WTC11 (cell line): ENCODE data around the gene SCEL. TPM values are rescaled to one million over a fixed set of nuclear protein-coding genes. Genes with fewer than 3 reads are reported as not detected.

ENCODE experiments used
- ATAC-seq: fragments of 200-7000 bp; cut with Tn5 transposase; 2 replicates; pipeline ENCODE4 v1.10.0; 2021; ENCODE audit warnings: mild to moderate bottlenecking, moderate library complexity
- CTCF ChIA-PET: fragments of 300-600 bp; sonication (Branson Sonifier 250); formaldehyde crosslinking; loops from one replicate; lab custom pipeline; 2021; ENCODE audit warnings: antibody characterized with exemption; lab: Charles Lee
- POLR2A ChIA-PET: fragments of 350-600 bp; sonication (Branson Sonifier 250); formaldehyde crosslinking; loops from one replicate; lab custom pipeline; 2021; ENCODE audit warnings: antibody characterized with exemption; lab: Charles Lee
- DNase-seq: peaks from one replicate; pipeline ENCODE4 v3.0.0; 2021; ENCODE audit warnings: low spot score
- H3K27ac Mint-ChIP-seq: 2 replicates; pipeline ENCODE4 v1.8.0; 2021; ENCODE audit warnings: mixed read lengths
- H3K27me3 Mint-ChIP-seq: 2 replicates; pipeline ENCODE4 v1.8.0; 2021; ENCODE audit warnings: low read depth, mild to moderate bottlenecking, moderate library complexity, mixed read lengths
- H3K36me3 Mint-ChIP-seq: 2 replicates; pipeline ENCODE4 v1.8.0; 2021; ENCODE audit warnings: mixed read lengths
- H3K4me1 Mint-ChIP-seq: 2 replicates; pipeline ENCODE4 v1.8.0; 2022; ENCODE audit warnings: mixed read lengths
- H3K4me3 Mint-ChIP-seq: 2 replicates; pipeline ENCODE4 v1.8.0; 2021; ENCODE audit warnings: mild to moderate bottlenecking, moderate library complexity, mixed read lengths
- H3K9me3 Mint-ChIP-seq: 2 replicates; pipeline ENCODE4 v1.8.0; 2021; ENCODE audit warnings: mixed read lengths
- ATF1 ChIP-seq: sonication (generic); formaldehyde crosslinking; IDR thresholded peaks from 2 replicates; pipeline ENCODE4 v1.8.1; 2023; ENCODE audit warnings: mild to moderate bottlenecking, moderate library complexity, missing genetic modification reagents
- CBFB ChIP-seq: sonication (generic); formaldehyde crosslinking; IDR thresholded peaks from 2 replicates; pipeline ENCODE4 v1.8.1; 2022; ENCODE audit warnings: mild to moderate bottlenecking, low read depth, missing genetic modification reagents
- CREB1 ChIP-seq: sonication (generic); formaldehyde crosslinking; IDR thresholded peaks from 2 replicates; pipeline ENCODE4 v1.8.0; 2023; ENCODE audit warnings: mild to moderate bottlenecking, missing genetic modification reagents
- CTCF ChIP-seq: fragments of 200-600 bp; IDR thresholded peaks from 2 replicates; pipeline ENCODE4 v1.8.0; 2022; ENCODE audit warnings: antibody characterized with exemption
- GTF2I ChIP-seq: fragments of 250-450 bp; sonication (Bioruptor Pico); conservative IDR thresholded peaks from 2 replicates; pipeline ENCODE4 v1.4.0; 2021; ENCODE audit warnings: mild to moderate bottlenecking
- JUN ChIP-seq: sonication (generic); formaldehyde crosslinking; IDR thresholded peaks from 2 replicates; pipeline ENCODE4 v1.8.0; 2023; ENCODE audit warnings: mild to moderate bottlenecking, missing genetic modification reagents
- NFATC4 ChIP-seq: fragments of 250-450 bp; sonication (Bioruptor Pico); IDR thresholded peaks from 2 replicates; pipeline ENCODE4 v1.9.0; 2021; ENCODE audit warnings: mild to moderate bottlenecking
- PREB ChIP-seq: sonication (generic); formaldehyde crosslinking; IDR thresholded peaks from 2 replicates; pipeline ENCODE4 v1.8.1; 2022; ENCODE audit warnings: mild to moderate bottlenecking, missing genetic modification reagents, moderate library complexity, borderline replicate concordance
- PRRX2 ChIP-seq: fragments of 250-450 bp; sonication (Bioruptor Pico); IDR thresholded peaks from 2 replicates; pipeline ENCODE4 v1.8.0; 2021; ENCODE audit warnings: mild to moderate bottlenecking
- RORB ChIP-seq: fragments of 250-450 bp; sonication (Bioruptor Pico); IDR thresholded peaks from 2 replicates; pipeline ENCODE4 v1.9.0; 2021; ENCODE audit warnings: mild to moderate bottlenecking
- SMAD4 ChIP-seq: sonication (generic); formaldehyde crosslinking; IDR thresholded peaks from 2 replicates; pipeline ENCODE4 v1.8.0; 2022; ENCODE audit warnings: mild to moderate bottlenecking, missing genetic modification reagents
- TCF7 ChIP-seq: sonication (generic); formaldehyde crosslinking; IDR thresholded peaks from 2 replicates; pipeline ENCODE4 v1.8.0; 2022; ENCODE audit warnings: mild to moderate bottlenecking, low read depth, missing genetic modification reagents, moderate library complexity
- ZBTB43 ChIP-seq: sonication (generic); formaldehyde crosslinking; IDR thresholded peaks from 2 replicates; pipeline ENCODE4 v1.8.1; 2023; ENCODE audit warnings: mild to moderate bottlenecking, missing genetic modification reagents
- ZNF121 ChIP-seq: sonication (generic); formaldehyde crosslinking; IDR thresholded peaks from 2 replicates; pipeline ENCODE4 v1.8.0; 2023; ENCODE audit warnings: missing genetic modification reagents
- ZNF219 ChIP-seq: sonication (generic); formaldehyde crosslinking; IDR thresholded peaks from 2 replicates; pipeline ENCODE4 v1.8.0; 2023; ENCODE audit warnings: missing genetic modification reagents, mild to moderate bottlenecking, borderline replicate concordance
- ZNF317 ChIP-seq: sonication (generic); formaldehyde crosslinking; IDR thresholded peaks from 2 replicates; pipeline ENCODE4 v1.8.1; 2023; ENCODE audit warnings: low read depth, mild to moderate bottlenecking, moderate library complexity, missing genetic modification reagents, borderline replicate concordance
- ZNF423 ChIP-seq: fragments of 250-450 bp; sonication (Bioruptor Pico); IDR thresholded peaks from 2 replicates; pipeline ENCODE4 v2.1.2; 2022; ENCODE audit warnings: mild to moderate bottlenecking, moderate library complexity
- total RNA-seq: library from RNA; stranded (reverse); gene quantifications from 3 replicates; pipeline ENCODE4 v1.2.3, GENCODE V29; 2021
- TF ChIP-seq, protein P1 (sequence below): fragments of 250-450 bp; sonication (Bioruptor Pico); IDR thresholded peaks from 2 replicates; pipeline ENCODE4 v2.1.2; 2022; ENCODE audit warnings: mild to moderate bottlenecking, moderate library complexity
- TF ChIP-seq, protein P2 (sequence below): sonication (generic); formaldehyde crosslinking; IDR thresholded peaks from 2 replicates; pipeline ENCODE4 v1.8.1; 2023; ENCODE audit warnings: mild to moderate bottlenecking, missing genetic modification reagents, moderate library complexity
- TF ChIP-seq, protein P3 (sequence below): sonication (generic); formaldehyde crosslinking; IDR thresholded peaks from 2 replicates; pipeline ENCODE4 v1.8.1; 2023; ENCODE audit warnings: mild to moderate bottlenecking, missing genetic modification reagents, moderate library complexity
- TF ChIP-seq, protein P4 (sequence below): sonication (generic); formaldehyde crosslinking; IDR thresholded peaks from 2 replicates; pipeline ENCODE4 v1.8.0; 2023; ENCODE audit warnings: missing genetic modification reagents
- TF ChIP-seq, protein P5 (sequence below): sonication (generic); formaldehyde crosslinking; IDR thresholded peaks from 2 replicates; pipeline ENCODE4 v1.8.1; 2023; ENCODE audit warnings: mild to moderate bottlenecking, missing genetic modification reagents

The SCEL gene
- total RNA-seq, 1 experiment from 2014 or later, result not detected

DNA sequence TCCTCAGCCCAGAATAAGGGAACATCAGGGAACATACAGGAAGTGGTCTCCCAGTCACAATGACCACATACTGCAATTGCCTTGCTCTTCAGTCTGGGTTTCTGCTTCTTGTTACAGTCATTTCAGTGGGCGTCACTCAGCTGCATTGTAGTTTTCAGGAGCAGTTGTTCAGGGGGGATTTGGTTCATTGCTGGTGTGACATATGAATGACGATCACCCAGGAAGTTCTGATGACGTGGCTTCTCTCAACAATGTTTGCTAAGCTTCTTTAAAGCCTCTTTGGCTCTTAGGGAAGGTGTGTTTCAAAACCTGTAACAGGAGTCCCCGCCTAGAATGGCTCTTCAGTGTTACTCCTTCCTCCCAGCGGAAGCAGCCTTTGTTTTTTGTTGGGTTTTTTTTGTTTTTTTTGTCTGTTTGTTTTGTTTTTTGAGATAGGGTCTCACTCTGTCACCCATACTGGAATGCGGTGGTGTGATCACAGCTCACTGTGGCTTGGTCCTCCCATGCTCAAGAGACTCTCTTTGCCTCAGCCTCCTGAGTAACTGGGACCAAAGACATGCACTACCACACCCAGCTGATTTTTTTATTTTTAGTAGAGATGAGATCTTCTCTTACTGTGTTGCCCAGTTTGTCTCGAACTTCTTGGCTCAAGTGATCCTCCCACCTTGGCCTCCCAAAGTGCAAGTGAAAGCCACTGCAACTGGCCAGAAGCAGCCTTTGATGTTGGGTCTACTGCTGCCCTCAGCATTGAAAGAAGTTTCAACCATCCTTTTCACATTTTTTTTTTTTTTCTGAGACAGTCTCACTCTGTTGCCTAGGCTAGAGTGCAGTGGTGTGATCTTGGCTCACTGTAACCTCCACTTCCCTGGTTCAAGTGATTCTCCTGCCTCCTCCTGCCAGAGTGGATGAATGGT is 1.4 kb upstream of the SCEL start (continued):
- TF ChIP-seq, protein P1, sequence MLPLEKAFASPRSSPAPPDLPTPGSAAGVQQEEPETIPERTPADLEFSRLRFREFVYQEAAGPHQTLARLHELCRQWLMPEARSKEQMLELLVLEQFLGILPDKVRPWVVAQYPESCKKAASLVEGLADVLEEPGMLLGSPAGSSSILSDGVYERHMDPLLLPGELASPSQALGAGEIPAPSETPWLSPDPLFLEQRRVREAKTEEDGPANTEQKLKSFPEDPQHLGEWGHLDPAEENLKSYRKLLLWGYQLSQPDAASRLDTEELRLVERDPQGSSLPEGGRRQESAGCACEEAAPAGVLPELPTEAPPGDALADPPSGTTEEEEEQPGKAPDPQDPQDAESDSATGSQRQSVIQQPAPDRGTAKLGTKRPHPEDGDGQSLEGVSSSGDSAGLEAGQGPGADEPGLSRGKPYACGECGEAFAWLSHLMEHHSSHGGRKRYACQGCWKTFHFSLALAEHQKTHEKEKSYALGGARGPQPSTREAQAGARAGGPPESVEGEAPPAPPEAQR (CRISPR knock-in tag), result no peak
- TF ChIP-seq ZNF423 (CRISPR knock-in tag) (no peak), SMAD4 (CRISPR knock-in tag) (no peak), CREB1 (no peak), TCF7 (CRISPR knock-in tag) (no peak), ZBTB43 (CRISPR knock-in tag) (no peak), ZNF219 (CRISPR knock-in tag) (no peak), NFATC4 (CRISPR knock-in tag) (no peak)

DNA sequence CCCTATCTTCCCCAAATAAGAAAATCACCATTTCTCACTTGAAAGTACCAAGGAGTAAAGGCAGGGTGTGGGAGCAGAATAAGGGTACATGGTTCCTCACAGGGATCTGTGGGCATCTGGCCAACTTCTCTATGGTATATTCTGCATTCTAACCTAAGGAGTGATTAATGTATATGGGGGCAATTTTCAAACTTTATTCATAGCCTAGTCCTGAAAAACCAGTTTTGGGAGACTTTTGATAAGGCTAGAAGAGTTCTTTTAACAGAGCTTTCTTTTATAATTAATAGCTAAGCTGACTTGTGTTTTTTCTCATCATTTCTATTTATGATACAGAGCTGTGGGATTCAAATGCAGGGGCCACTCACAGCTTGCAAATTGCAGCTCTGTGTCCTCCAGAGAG is 852 bp downstream of the SCEL start:
- Mint-ChIP-seq H3K27me3 (no peaks in the 10 kb centered on the region), H3K9me3 (no peaks in the 10 kb centered on the region), H3K27ac (no peak overlapping the region), H3K4me1 (no peaks in the 10 kb centered on the region), H3K36me3 (no peaks in the 10 kb centered on the region), H3K4me3 (no peak overlapping the region)
- ChIA-PET CTCF (interaction anchor here (0.5 kb wide), 1 partner anchor 650 kb away, joined by 4 read pairs; no protein-coding TSS in a partner anchor), POLR2A (no interaction called here)
- DNase-seq (no peak), ATAC-seq (no peak)
- no peak for TF ChIP-seq TCF7 (CRISPR knock-in tag)
- no peak for TF ChIP-seq ZNF121 (CRISPR knock-in tag)
- no peak for TF ChIP-seq JUN
- TF ChIP-seq, protein P2, sequence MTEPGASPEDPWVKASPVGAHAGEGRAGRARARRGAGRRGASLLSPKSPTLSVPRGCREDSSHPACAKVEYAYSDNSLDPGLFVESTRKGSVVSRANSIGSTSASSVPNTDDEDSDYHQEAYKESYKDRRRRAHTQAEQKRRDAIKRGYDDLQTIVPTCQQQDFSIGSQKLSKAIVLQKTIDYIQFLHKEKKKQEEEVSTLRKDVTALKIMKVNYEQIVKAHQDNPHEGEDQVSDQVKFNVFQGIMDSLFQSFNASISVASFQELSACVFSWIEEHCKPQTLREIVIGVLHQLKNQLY (CRISPR knock-in tag), result no peak
- TF ChIP-seq, protein P3, sequence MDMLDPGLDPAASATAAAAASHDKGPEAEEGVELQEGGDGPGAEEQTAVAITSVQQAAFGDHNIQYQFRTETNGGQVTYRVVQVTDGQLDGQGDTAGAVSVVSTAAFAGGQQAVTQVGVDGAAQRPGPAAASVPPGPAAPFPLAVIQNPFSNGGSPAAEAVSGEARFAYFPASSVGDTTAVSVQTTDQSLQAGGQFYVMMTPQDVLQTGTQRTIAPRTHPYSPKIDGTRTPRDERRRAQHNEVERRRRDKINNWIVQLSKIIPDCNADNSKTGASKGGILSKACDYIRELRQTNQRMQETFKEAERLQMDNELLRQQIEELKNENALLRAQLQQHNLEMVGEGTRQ (CRISPR knock-in tag), result no peak
- TF ChIP-seq PRRX2, result no peak
- TF ChIP-seq ZNF317 (CRISPR knock-in tag), result no peak
- TF ChIP-seq, protein P4, sequence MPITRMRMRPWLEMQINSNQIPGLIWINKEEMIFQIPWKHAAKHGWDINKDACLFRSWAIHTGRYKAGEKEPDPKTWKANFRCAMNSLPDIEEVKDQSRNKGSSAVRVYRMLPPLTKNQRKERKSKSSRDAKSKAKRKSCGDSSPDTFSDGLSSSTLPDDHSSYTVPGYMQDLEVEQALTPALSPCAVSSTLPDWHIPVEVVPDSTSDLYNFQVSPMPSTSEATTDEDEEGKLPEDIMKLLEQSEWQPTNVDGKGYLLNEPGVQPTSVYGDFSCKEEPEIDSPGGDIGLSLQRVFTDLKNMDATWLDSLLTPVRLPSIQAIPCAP (CRISPR knock-in tag), result no peak
- TF ChIP-seq, protein P5, sequence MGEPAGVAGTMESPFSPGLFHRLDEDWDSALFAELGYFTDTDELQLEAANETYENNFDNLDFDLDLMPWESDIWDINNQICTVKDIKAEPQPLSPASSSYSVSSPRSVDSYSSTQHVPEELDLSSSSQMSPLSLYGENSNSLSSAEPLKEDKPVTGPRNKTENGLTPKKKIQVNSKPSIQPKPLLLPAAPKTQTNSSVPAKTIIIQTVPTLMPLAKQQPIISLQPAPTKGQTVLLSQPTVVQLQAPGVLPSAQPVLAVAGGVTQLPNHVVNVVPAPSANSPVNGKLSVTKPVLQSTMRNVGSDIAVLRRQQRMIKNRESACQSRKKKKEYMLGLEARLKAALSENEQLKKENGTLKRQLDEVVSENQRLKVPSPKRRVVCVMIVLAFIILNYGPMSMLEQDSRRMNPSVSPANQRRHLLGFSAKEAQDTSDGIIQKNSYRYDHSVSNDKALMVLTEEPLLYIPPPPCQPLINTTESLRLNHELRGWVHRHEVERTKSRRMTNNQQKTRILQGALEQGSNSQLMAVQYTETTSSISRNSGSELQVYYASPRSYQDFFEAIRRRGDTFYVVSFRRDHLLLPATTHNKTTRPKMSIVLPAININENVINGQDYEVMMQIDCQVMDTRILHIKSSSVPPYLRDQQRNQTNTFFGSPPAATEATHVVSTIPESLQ (CRISPR knock-in tag), result no peak
- no peak for TF ChIP-seq ATF1 (CRISPR knock-in tag)
- no peak for TF ChIP-seq PREB (CRISPR knock-in tag)
- TF ChIP-seq RORB, result no peak
- no peak for TF ChIP-seq CTCF
- no peak for TF ChIP-seq CBFB (CRISPR knock-in tag)
- no peak for TF ChIP-seq GTF2I (CRISPR knock-in tag)
